ENCODE data around the gene PARP16.
"Not testable (repeated sequence)": the region's sequence is repeated elsewhere in the genome, so short reads cannot be mapped to it uniquely, and the experiment has no call there.

PARP16 gene

DNA sequence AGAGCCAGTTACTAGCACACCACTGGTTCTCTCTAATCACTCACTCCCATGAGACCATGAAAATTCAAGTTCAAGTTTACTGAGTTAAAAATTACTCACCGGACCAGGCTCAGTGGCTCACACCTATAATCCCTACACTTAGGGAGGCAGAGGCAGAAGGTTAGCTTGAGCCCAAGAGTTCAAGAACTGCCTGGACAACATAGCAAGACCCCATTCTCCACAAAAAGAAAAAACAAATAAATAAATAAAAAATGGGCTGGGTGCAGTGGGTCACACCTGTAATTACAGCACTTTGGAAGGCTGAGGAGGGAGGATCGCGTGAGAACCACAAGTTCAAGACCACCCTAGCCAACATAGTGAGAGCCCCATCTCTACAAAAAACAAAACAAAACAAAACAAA is 54.2 kb downstream of the PARP16 start:
- no peak for DNase-seq

DNA sequence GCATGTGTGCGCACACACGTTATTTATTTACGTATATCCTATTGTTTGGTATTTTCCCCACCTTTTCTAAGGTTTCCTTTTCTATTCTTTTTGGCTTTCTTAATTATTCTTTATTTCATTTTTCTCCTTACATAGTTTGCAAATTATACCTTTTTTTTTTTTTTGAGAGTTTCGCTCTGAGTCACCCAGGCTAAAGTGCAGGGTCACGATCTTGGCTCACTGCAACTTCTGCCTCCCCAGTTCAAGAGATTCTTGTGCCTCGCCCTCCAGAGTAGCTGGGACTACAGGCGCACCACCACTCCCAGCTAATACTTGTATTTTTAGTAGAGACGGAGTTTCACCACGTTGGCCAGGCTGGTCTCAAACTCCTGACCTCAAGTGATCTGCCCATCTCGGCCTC is 55.4 kb downstream of the PARP16 start:
- DNase-seq: no peak

DNA sequence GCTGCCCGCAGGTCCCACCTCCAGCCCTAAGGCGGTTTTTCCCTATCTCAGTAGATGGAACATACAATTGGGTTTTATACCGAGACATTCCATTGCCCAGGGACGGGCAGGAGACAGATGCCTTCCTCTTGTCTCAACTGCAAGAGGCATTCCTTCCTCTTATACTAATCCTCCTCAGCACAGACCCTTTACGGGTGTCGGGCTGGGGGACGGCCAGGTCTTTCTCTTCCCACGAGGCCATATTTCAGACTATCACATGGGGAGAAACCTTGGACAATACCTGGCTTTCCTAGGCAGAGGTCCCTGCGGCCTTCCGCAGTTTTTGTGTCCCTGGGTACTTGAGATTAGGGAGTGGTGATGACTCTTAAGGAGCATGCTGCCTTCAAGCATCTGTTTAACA is 59.8 kb downstream of the PARP16 start:
- not testable (repeated sequence) for DNase-seq

DNA sequence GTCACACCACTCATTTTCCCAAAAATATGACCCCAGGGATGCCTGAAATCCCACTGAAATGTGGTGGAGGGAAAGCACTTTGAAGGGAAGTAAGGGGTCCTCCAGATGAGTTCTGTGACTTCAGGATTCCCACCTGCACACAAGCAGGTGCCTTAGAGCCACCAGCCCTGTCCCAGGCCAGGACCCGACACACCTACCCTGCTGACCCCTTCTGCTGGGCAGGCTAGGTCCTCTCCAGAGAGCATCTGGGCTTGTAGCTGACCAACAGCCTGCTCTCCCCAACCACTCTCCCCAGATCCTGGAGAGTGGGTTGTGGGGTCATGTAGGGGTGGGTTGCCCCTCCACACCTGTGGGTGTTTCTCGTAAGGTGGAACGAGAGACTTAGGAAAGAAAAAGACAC is 60.5 kb downstream of the PARP16 start:
- no peak for DNase-seq

DNA sequence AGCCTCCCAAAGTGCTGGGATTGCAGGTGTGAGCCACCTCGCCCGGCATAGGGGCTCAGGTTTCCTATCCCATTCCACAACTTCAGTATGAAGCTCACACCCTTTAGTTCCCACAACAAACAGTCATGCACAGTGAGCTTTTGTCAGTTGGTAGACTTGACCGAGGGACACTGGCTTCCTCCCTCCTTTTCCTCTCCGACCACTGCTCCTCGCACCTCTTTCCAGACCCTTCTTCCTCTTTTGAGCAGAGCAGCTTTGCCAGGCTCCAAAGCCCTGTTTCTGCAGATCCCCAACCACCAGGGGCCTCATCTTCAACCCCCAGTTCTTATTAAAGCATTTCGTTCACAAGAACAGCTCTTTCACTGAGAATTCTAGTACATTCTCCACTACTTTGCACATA is 62.7 kb downstream of the PARP16 start:
- no peak for DNase-seq

DNA sequence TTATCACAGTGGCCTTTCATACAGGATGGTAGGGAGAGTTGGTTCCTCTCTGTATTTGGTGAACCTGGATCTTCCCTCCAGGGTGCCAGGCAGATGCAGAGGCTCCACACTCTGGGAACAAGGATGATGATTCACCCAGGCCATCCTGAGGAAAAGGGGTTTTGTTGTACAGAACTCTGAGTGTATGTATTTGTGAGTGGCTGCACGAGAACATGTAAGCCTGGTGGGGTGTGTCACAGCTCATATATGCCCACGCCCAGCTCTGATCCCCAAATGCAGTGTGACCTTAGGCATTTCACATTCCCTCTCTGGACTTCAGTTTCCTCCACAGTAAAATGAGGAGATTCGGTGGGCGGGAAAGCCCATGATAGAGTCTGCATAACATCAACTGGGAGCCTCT is 63.8 kb downstream of the PARP16 start:
- no peak for DNase-seq

DNA sequence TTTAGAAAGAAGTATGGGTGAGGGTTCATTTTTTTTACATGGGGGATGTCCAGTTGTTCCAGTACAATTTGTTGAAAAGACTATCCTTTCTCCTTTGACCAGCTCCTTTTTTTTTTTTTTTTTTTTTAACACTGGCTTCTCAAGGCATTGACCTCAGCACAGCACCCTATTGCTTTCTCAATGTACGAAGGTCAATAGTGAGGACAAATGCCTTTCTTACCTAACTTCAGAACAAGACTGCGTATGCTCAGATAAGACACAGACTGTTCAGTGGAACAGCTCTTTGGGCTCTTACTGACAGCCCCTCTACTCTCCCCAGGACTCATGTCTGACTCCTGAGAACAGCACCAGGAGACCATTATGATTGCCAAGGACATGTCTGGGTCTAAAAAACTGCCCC is 65.0 kb downstream of the PARP16 start:
- DNase-seq: no peak

DNA sequence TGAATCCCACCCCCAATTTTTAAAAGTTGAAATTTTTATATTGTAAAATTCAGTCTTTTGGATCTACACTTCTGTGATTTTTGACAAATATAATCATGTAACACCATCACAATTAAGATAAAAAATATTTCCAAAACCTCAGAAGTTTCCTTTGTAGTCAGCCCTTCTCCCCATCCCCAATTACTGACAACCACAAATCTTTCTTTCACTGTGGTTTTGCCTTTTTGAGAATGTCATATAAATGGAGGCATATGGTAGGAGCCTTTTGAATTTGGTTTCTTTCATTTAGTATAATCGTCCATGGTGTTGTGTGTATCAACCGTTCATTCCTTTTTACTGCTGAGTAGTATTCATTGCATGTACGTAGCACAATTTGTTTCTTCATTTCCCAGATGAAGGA is 67.5 kb downstream of the PARP16 start:
- DNase-seq: no peak

DNA sequence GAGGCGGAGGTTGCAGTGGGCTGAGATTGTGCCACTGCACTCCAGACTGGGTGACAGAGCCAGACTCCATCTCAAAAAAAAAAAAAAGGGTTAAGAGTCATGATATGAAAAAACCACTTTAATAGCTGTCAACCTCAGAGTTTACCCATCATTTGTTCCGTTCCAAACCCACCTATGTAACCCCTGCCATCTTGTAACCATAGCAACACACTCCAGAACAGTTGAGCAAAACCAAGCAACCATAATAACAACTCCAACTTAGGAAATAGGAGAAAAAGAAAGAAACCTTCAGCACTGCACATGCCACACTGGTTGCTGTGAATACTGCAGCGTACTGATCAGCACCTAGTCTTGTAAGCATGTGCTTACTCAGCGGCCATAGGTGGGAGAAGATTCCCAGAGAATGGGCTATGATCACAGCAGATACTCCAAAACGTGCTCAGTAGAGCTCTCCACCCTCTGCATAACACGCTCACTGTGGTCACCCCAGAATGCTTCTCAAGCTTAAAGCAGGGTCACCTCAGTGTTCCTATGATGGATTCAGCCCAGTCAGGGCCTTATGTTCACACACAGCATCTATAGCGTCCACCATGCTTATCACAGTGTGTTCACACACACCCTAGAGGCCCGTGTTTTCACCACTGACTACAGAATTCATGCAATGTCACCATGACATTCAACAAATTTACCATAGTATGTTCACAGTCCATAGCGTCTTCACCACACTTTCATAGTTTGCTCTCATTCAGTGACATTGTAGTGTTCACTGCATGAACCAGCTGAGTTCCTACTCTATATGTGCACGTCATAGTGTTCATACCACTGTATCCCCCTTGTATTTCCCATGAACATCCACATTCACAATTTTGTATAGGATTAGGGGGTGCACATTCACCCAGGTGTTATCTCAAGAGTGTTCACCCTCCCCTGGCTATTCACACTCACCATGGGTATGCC is 68.9 kb downstream of the PARP16 start:
- no peak for DNase-seq

DNA sequence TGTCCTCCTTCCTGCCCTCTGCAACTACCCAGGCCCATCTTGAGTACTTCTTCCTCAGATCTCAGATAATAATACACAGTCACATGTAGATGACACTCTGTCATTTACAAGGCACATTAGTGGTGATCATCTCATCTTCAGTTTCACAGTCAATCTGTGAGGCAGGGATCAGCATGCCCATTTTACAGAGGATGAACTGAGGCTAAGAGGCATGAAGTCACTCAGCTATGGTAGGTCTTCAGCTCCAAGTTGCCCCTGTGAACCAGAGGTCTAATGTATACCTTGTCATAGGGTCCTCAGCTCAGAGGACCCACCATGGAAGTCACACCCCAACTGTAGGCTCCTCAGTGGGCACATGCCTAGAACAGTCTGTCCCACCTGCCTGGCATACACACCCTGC is 71.2 kb downstream of the PARP16 start:
- DNase-seq: no peak

DNA sequence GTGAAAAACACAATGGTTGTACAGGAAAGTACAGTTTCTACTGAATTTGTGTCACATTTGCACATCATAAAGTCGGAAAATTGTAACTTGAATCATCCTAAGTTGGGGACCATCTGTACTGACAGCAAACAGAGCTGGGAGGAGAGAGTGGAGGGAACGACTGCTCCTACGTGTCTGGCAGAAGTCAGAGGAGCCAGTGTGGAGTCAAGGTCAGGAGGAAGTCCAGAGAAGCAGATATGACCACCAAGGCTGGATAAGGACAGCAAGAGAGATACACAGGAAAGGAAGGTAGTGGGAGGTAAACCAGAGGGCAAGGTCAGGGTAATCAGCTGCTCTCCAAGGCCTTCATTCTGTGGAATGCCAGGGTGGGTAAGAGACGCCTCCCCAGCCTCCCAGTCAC is 72.7 kb downstream of the PARP16 start:
- no peak for DNase-seq

DNA sequence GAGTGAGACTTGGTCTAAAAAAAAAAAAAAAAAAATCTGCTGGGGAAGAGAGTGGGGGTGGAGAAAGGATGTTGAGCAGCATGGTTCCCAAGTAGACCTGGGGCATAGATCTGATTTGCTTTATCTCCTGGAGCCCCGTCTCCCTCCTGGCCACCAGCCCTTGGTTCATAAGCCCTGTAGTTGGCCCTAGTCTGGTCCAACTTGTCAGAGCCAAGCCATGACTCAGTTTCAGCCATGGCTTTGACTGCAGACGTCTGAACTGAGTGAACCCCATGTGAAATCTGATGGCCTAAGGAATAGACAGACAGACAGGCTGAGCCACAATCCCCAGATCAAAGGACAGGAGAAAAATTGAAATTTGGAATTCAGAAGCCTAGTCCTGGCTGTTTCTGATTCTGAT is 73.4 kb downstream of the PARP16 start:
- no peak for DNase-seq

DNA sequence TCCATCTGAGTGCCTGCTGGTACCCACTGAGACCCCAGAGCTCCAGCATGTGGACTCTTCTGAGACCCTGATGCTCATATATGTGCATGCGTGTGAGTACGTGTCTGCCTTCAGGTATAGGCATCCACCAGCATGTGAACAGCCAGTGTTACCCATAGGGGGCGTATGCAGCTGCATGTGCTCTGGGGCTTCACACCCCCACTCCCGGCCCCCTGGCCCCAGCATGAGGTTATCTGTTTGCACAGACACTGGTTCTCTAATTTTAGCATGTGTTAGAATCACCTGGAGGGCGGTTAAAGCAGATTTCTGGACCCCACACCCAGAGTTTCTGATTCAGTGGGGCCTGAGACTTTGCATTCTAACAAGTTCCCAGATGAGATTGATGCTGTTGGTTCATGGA is 74.6 kb downstream of the PARP16 start:
- no peak for DNase-seq

DNA sequence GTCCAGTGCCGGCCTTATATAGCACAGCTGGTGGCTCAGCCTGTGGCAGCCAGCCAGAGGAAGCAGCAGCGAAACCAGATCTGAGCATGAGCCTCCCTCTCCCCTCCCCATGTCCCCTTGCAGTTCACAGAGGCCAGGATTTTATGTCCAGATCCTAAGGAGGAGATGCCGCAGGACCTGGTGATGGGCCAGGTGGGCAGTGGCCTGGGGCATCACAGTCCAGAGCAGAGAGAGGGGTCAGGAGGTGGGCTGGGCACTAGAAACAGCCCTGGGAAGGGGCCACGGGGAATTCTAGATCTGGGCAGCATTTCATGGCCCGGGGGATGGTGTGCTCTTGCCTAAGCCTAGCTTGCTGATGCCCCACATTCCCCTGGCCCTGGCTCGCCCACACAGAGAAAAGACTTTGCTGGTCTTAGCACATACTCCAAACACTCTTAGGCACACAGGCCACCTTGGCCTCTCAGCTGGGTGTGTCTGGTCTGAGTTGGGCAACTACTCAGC is 75.2 kb downstream of the PARP16 start:
- DNase-seq: peak; percentile 86

DNA sequence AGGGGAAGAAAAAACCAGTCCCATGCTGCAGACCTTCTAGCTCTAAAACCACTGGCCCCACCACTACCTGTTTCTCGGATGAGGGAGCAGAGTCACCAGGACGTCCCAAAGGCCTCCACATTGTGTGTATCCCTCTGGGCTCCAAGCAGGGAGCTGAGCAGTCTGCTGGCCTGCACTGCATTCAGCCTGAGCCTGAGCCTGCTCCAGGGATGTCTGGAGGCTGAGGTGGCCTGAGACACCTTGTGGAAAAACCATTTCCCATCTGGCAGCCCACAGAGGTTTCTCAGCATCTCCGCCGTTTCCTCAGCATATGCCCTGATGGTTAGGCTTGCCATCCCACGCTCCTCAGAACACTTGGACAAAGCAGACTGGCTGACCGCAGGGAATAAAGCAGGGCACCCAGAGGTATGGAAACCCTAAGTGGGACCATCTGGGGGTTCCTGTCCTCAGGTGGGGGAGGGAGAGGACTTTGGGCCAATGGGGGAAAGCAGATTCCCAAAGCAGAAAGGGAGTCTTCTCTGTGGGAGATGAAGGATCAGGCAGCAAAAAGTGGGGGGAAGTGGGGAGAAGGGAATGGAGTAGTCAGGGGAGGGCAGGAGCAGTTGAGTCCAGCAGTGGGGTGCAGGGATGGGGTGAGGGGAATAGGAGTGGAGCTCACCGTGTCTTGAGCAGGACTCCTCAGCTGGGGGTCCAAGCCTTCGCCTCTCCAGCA is 75.8 kb downstream of the PARP16 start, which contains the start of gene CILP:
Gene CILP, minus strand, starts transcription at position 704 of the 712 bp plus-strand sequence. CDS start 1,718 bp downstream, outside the sequence.
- DNase-seq: peak; percentile 58

DNA sequence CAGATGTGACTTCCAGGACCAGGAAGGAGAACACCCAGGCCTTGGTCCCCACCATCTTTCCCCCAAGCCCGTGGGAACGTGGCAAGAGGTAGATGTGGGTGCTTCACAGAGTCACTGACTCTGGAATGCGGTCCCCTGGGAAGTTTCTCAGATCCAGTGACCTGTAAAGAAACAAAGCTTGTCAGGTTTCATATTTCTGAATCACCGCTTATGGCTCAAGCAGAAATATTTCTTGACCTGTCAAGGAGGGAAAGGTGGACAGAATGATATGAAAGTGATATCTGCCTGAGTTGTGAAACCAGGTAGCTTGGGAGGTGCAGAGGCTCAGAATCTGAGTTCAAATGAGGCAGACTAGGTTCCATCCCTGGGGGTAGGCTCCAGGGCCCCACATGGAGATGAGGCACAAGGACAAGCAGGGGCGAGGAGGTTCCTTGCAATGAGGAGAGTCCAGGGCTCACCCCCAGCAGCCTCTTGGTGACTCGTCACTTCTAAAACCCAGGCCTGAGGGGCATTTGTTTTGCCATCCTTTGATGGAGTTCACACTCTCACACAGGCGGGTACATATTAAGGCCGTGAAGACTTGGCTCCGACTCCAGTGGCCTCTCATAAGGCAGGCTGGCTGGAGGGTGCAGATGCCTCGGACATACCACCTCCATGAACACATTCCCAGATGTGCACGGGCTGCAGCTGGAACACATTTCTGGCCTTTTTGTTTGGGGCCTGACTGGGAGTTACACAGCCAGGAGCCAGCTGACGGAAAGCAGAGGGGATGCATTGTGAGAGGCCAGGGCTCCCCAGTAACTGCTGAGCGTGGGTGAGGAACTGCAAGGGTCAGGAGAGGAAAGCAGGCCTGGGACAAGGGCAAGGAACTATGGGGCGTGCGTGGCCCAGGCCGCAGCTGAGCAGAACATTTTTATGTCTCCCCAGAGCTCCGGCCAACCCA is 76.7 kb downstream of the PARP16 start:
- peak; percentile 74 for DNase-seq

DNA sequence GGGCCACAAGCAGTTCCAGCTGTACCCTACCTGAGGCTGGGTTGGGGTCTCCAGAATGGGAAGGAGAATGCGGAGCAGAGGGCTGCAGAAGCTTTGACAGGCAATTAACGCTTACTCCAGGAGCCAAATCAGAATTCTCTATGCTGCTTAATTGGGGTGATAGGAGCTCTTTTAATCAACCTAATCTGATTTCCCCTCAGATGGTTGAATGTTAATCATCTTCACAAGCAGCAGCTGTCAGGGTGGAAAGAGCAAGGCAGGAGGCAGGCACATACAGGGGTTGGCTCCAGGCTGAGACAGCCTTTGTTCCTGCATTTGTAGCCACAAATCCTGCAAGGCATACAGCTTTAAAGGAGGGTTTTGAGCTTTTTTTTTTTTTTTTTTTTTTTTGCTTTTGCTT is 78.0 kb downstream of the PARP16 start:
- DNase-seq: no peak
